BE2C (cell line): Measurements from ENCODE around the gene ADM.

ENCODE experiments used
- DNase-seq: peaks from one replicate; pipeline ENCODE4 v3.0.0-alpha.2; 2020
- H3K27me3 ChIP-seq: fragments of 250-450 bp; sonication (Bioruptor Pico); 2 replicates; pipeline ENCODE4 v1.5.1; 2020; ENCODE audit warnings: mild to moderate bottlenecking
- H3K36me3 ChIP-seq: fragments of 250-450 bp; sonication (Bioruptor Pico); 2 replicates; pipeline ENCODE4 v1.5.1; 2020; ENCODE audit warnings: mild to moderate bottlenecking
- H3K4me1 ChIP-seq: fragments of 250-450 bp; sonication (Bioruptor Pico); 2 replicates; pipeline ENCODE4 v1.5.1; 2020
- H3K4me3 ChIP-seq: 2 replicates; pipeline ENCODE4 v1.5.1; 2011; ENCODE audit warnings: low read depth, low read length
- H3K9me3 ChIP-seq: fragments of 250-450 bp; sonication (Bioruptor Pico); 2 replicates; pipeline ENCODE4 v1.5.1; 2020
- CTCF ChIP-seq: IDR thresholded peaks from 2 replicates; pipeline ENCODE4 v1.5.1; 2012; ENCODE audit warnings: mild to moderate bottlenecking, low read depth, low read length

Gene ADM

GRCh38 chr11:10329935-10330334 lies 25.1 kb downstream of the ADM start:
- TF ChIP-seq CTCF = no peak
- H3K4me1 ChIP-seq = no peaks in the 10 kb centered on the region
- no peak overlapping the region for H3K4me3 ChIP-seq
- DNase-seq = no peak
- H3K9me3 ChIP-seq = no peaks in the 10 kb centered on the region
- no peaks in the 10 kb centered on the region for H3K36me3 ChIP-seq
- H3K27me3 ChIP-seq = no peaks in the 10 kb centered on the region

- DNase-seq = no peak
- Histone ChIP-seq H3K9me3 (no peaks in the 10 kb centered on the region), H3K36me3 (no peaks in the 10 kb centered on the region), H3K27me3 (no peaks in the 10 kb centered on the region), H3K4me1 (no peaks in the 10 kb centered on the region), H3K4me3 (no peak overlapping the region)
- no peak for TF ChIP-seq CTCF
These were observed 26.8 kb downstream of the ADM start for GRCh38 chr11:10331548-10332289.

GRCh38 chr11:10333490-10333889 lies 28.6 kb downstream of the ADM start:
- DNase-seq = no peak
- no peaks in the 10 kb centered on the region for H3K27me3 ChIP-seq
- TF ChIP-seq CTCF = no peak
- H3K9me3 ChIP-seq = no peaks in the 10 kb centered on the region
- no peaks in the 10 kb centered on the region for H3K36me3 ChIP-seq
- no peaks in the 10 kb centered on the region for H3K4me1 ChIP-seq
- H3K4me3 ChIP-seq = no peak overlapping the region

- Histone ChIP-seq H3K27me3 (no peaks in the 10 kb centered on the region), H3K9me3 (no peaks in the 10 kb centered on the region), H3K36me3 (no peaks in the 10 kb centered on the region), H3K4me3 (no peak overlapping the region), H3K4me1 (no peaks in the 10 kb centered on the region)
- no peak for DNase-seq
- no peak for TF ChIP-seq CTCF
These were observed 33.4 kb downstream of the ADM start for GRCh38 chr11:10338287-10338686.

- DNase-seq = no peak
- no peak for TF ChIP-seq CTCF
- Histone ChIP-seq H3K27me3 (no peaks in the 10 kb centered on the region), H3K36me3 (no peaks in the 10 kb centered on the region), H3K9me3 (no peaks in the 10 kb centered on the region), H3K4me3 (no peak overlapping the region), H3K4me1 (no peaks in the 10 kb centered on the region)
These were observed 43.9 kb downstream of the ADM start for GRCh38 chr11:10348650-10349280.

- Histone ChIP-seq H3K9me3 (no peaks in the 10 kb centered on the region), H3K27me3 (no peaks in the 10 kb centered on the region), H3K36me3 (no peaks in the 10 kb centered on the region), H3K4me3 (no peak overlapping the region), H3K4me1 (no peaks in the 10 kb centered on the region)
- no peak for DNase-seq
- TF ChIP-seq CTCF = no peak
These were observed 44.4 kb downstream of the ADM start for GRCh38 chr11:10349281-10349665.
